ENCODE data around the gene WWTR1. TPM values are rescaled to one million over a fixed set of nuclear protein-coding genes. Genes with fewer than 3 reads are reported as not detected.

The WWTR1 gene
- total RNA-seq, 1 donor from 2014 or later, result 52.0 TPM

- DNase-seq (ENCODE audit: low read depth), result no peak
- no peak overlapping the region for H3K4me3 ChIP-seq (ENCODE audit: low read depth, low read length)
- TF ChIP-seq CTCF (conservative IDR thresholded peaks at IDR 0.05; ENCODE audit: low read depth, low read length), result no peak
Observed at GRCh38 chr3:149619136-149619535, 38.7 kb downstream of the WWTR1 start.

- no peak overlapping the region for H3K4me3 ChIP-seq (ENCODE audit: low read depth, low read length)
- no peak for TF ChIP-seq CTCF (conservative IDR thresholded peaks at IDR 0.05; ENCODE audit: low read depth, low read length)
- DNase-seq (ENCODE audit: low read depth), result no peak
Observed at GRCh38 chr3:149618151-149619123, 39.4 kb downstream of the WWTR1 start.

GRCh38 chr3:149615731-149616221 is 42.0 kb downstream of the WWTR1 start:
- H3K4me3 ChIP-seq (ENCODE audit: low read depth, low read length), result no peak overlapping the region

GRCh38 chr3:149613988-149614387 is 43.8 kb downstream of the WWTR1 start:
- no peak for TF ChIP-seq CTCF (conservative IDR thresholded peaks at IDR 0.05; ENCODE audit: low read depth, low read length)
- no peak overlapping the region for H3K4me3 ChIP-seq (ENCODE audit: low read depth, low read length)
- DNase-seq (ENCODE audit: low read depth), result no peak

More at GRCh38 chr3:149615731-149616221, 42.0 kb downstream of the WWTR1 start:
- no peak for TF ChIP-seq CTCF (conservative IDR thresholded peaks at IDR 0.05; ENCODE audit: low read depth, low read length)
- no peak for DNase-seq (ENCODE audit: low read depth)

- H3K4me3 ChIP-seq (ENCODE audit: low read depth, low read length), result no peak overlapping the region
- no peak for TF ChIP-seq CTCF (conservative IDR thresholded peaks at IDR 0.05; ENCODE audit: low read depth, low read length)
- DNase-seq (ENCODE audit: low read depth), result no peak
Observed at GRCh38 chr3:149612456-149612855, 45.4 kb downstream of the WWTR1 start.

GRCh38 chr3:149611149-149611548 is 46.7 kb downstream of the WWTR1 start:
- no peak for DNase-seq (ENCODE audit: low read depth)
- no peak for TF ChIP-seq CTCF (conservative IDR thresholded peaks at IDR 0.05; ENCODE audit: low read depth, low read length)
- no peak overlapping the region for H3K4me3 ChIP-seq (ENCODE audit: low read depth, low read length)
